ENCODE data around the gene TRABD2B.

DNA sequence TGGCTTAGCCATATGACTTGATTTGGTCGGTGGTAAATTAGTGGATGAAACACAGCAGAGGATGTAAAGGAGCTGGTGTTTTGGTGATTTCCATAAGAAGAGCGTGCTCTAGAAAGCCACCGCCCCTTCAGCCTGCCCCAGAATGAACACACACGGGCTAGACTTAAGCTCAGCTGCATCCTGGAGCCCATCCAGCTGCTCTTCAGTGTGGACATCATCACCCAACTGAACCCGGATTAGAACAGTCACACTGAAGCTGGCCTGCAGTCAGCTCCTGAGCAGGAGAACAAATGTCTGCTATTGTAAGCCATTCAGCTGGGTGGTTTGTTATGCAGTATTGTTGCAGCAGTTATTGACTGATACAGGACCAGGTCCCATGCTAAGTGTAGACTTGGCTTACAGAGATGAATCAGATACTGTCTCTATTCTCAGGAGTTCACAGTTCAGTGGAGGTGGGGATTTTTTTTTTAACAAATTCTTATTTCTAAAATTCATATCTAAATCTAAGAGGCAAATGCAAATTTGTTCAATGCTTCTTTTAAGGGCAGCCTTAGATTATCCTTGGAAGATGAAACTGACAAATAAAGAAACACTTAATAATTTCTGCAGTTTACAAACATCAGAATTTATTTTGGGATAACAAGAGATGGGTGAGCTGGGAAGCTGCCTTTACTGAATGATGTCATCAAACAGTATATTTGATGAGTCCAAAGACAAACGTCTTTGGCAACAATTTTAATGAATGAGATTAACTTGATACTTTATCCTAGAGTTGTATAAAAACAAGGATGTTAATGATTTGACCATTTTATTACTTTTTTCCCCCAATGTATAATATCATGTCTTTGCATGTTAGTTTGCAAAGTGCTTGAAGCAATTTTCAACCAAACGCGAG lies 251.2 kb downstream of the TRABD2B start:
- TF ChIP-seq, protein P1, sequence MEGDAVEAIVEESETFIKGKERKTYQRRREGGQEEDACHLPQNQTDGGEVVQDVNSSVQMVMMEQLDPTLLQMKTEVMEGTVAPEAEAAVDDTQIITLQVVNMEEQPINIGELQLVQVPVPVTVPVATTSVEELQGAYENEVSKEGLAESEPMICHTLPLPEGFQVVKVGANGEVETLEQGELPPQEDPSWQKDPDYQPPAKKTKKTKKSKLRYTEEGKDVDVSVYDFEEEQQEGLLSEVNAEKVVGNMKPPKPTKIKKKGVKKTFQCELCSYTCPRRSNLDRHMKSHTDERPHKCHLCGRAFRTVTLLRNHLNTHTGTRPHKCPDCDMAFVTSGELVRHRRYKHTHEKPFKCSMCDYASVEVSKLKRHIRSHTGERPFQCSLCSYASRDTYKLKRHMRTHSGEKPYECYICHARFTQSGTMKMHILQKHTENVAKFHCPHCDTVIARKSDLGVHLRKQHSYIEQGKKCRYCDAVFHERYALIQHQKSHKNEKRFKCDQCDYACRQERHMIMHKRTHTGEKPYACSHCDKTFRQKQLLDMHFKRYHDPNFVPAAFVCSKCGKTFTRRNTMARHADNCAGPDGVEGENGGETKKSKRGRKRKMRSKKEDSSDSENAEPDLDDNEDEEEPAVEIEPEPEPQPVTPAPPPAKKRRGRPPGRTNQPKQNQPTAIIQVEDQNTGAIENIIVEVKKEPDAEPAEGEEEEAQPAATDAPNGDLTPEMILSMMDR (IDR thresholded peaks at IDR 0.05; ENCODE audit: low read depth, low read length, poor library complexity, severe bottlenecking): no peak
- TF ChIP-seq EZH2phosphoT487 (IDR thresholded peaks at IDR 0.05; ENCODE audit: borderline replicate concordance, low read length): no peak
